HepG2 (cell line): ENCODE results near the gene TFB1M. TPM values are rescaled to one million over a fixed set of nuclear protein-coding genes. Genes with fewer than 3 reads are reported as not detected.

Experiments
- ATAC-seq: fragments of 200-7000 bp; cut with Tn5 transposase; 3 replicates; pipeline ENCODE4 v1.9.1; 2020; ENCODE audit warnings: mild to moderate bottlenecking, moderate library complexity
- BruUV-seq: library from RNA; stranded (reverse); fragments of 400-500 nt; replicated peaks from 2 replicates; lab custom pipeline; 2021; lab: Mats Ljungman, UMichigan
- CTCF ChIA-PET: fragments of 300-600 bp; formaldehyde crosslinking; extraction: SDS; loops from one replicate; lab custom pipeline; 2021; ENCODE audit warnings: low total read pairs, inconsistent platforms, low intra/inter-chr PET ratio; lab: Yijun Ruan, JAX
- POLR2A ChIA-PET: fragments of 350-600 bp; sonication (Branson Sonifier 250); formaldehyde crosslinking; loops from one replicate; lab custom pipeline; 2020; ENCODE audit warnings: antibody characterized with exemption, inconsistent platforms; lab: Yijun Ruan, JAX
- DNase-seq: peaks from one replicate; pipeline ENCODE4 v3.0.0-alpha.2; 2015; ENCODE audit warnings: low spot score
- FAIRE-seq: peaks from 3 replicates; lab custom pipeline; 2011; peaks lifted over from hg19 to GRCh38; lab: Jason Lieb, UNC
- H2AFZ ChIP-seq: one replicate; pipeline ENCODE4 v1.6.1; 2011; ENCODE audit warnings: low read length, inconsistent platforms
- H3K27ac ChIP-seq: fragments of 300-600 bp; 3 replicates; pipeline ENCODE4 v1.8.0; 2011; ENCODE audit warnings: mixed run types, mild to moderate bottlenecking, mixed read lengths, low read length, inconsistent platforms; ENCODE audit not compliant: insufficient read depth; ENCODE audit errors: extremely low read length
- H3K27me3 ChIP-seq, 2 experiments: fragments of 200-600 bp in 1 of 2; 2 replicates in 1 of 2; 3 replicates in 1 of 2; pipeline versions ENCODE4 v1.6.0 to v1.8.0; 2011; ENCODE audit warnings: low read length in 2 of 2, mild to moderate bottlenecking in 2 of 2, moderate library complexity in 2 of 2, inconsistent platforms in 1 of 2; ENCODE audit not compliant: insufficient read depth in 2 of 2, control insufficient read depth in 1 of 2
- H3K36me3 ChIP-seq, 2 experiments: fragments of 200-600 bp in 1 of 2; replicated peaks in 1 of 2; 2 replicates in 1 of 2; 3 replicates in 1 of 2; pipeline versions ENCODE4 v1.5.1 to v1.8.0; 2011; ENCODE audit warnings: low read length in 2 of 2, inconsistent platforms in 1 of 2; ENCODE audit not compliant: insufficient read depth in 2 of 2, control insufficient read depth in 1 of 2
- H3K4me1 ChIP-seq: 2 replicates; pipeline ENCODE4 v1.5.1; 2012; ENCODE audit warnings: low read length, inconsistent platforms; ENCODE audit not compliant: insufficient read depth
- H3K4me2 ChIP-seq: 2 replicates; pipeline ENCODE4 v1.6.0; 2011; ENCODE audit warnings: low read depth, low read length, inconsistent platforms
- H3K4me3 ChIP-seq, 3 experiments: fragments of 200-600 bp in 1 of 3; sonication (generic), shearing (Covaris generic) in 1 of 3; replicated peaks in 1 of 3; 2 replicates each; pipeline ENCODE4 v1.5.1; 2011 to 2016; ENCODE audit warnings: low read length in 3 of 3, inconsistent platforms in 2 of 3, low read depth in 2 of 3, mild to moderate bottlenecking in 2 of 3, control low read depth in 1 of 3, mixed read lengths in 1 of 3; ENCODE audit not compliant: insufficient read depth in 1 of 3
- H3K79me2 ChIP-seq: one replicate; pipeline ENCODE4 v1.6.1; 2011; ENCODE audit warnings: low read length, inconsistent platforms; ENCODE audit not compliant: insufficient read depth
- H3K9ac ChIP-seq: 2 replicates; pipeline ENCODE4 v1.6.0; 2011; ENCODE audit warnings: mild to moderate bottlenecking, low read depth, low read length, inconsistent platforms; ENCODE audit not compliant: insufficient read depth
- H3K9me3 ChIP-seq: 2 replicates; pipeline ENCODE4 v1.5.1; 2012; ENCODE audit warnings: mild to moderate bottlenecking, low read length
- H4K20me1 ChIP-seq: 2 replicates; pipeline ENCODE4 v1.6.0; 2011; ENCODE audit warnings: inconsistent platforms, mild to moderate bottlenecking, low read length, moderate library complexity; ENCODE audit not compliant: insufficient read depth
- FOXK1 ChIP-seq: sonication (generic); formaldehyde crosslinking; IDR thresholded peaks from 2 replicates; pipeline ENCODE4 v1.4.0; 2020; ENCODE audit warnings: low read depth, missing genetic modification reagents, borderline replicate concordance
- GATAD2A ChIP-seq: IDR thresholded peaks from 2 replicates; pipeline ENCODE4 v1.6.1; 2016
- HNRNPK ChIP-seq: fragments of 200-400 bp; formaldehyde crosslinking; IDR thresholded peaks from 2 replicates; pipeline ENCODE4 v1.6.1; 2018; ENCODE audit warnings: low read length, low read depth, moderate library complexity, mild to moderate bottlenecking; ENCODE audit not compliant: poor library complexity, severe bottlenecking
- KAT2B ChIP-seq: fragments of 150-350 bp; IDR thresholded peaks from 2 replicates; pipeline ENCODE4 v1.6.1; 2014; ENCODE audit warnings: low read depth, low read length, borderline replicate concordance
- KDM5B ChIP-seq: sonication (generic); formaldehyde crosslinking; IDR thresholded peaks from 2 replicates; pipeline ENCODE4 v1.4.0; 2020; ENCODE audit warnings: missing genetic modification reagents, mild to moderate bottlenecking, borderline replicate concordance
- NFYC ChIP-seq: IDR thresholded peaks from 2 replicates; pipeline ENCODE4 v1.6.1; 2016; ENCODE audit warnings: missing genetic modification reagents, missing compliant biosample characterization
- NR2C2 ChIP-seq: sonication (generic); formaldehyde crosslinking; IDR thresholded peaks from 2 replicates; pipeline ENCODE4 v1.4.0; 2020; ENCODE audit warnings: missing genetic modification reagents, mild to moderate bottlenecking, moderate library complexity, borderline replicate concordance
- PHF5A ChIP-seq: IDR thresholded peaks from one replicate; pipeline ENCODE4 v1.6.1; 2018; ENCODE audit warnings: low read depth, missing genetic modification reagents; ENCODE audit not compliant: unreplicated experiment
- RARA ChIP-seq: IDR thresholded peaks from 2 replicates; pipeline ENCODE4 v1.6.1; 2016; ENCODE audit warnings: missing genetic modification reagents, missing compliant biosample characterization
- RFX1 ChIP-seq: fragments of 450-650 bp; IDR thresholded peaks from 2 replicates; pipeline ENCODE4 v1.6.1; 2017
- TCF7 ChIP-seq: sonication (generic); IDR thresholded peaks from 2 replicates; pipeline ENCODE4 v1.6.1; 2016; ENCODE audit warnings: antibody characterized with exemption, low read depth
- ZBTB42 ChIP-seq: sonication (generic); formaldehyde crosslinking; IDR thresholded peaks from 2 replicates; pipeline ENCODE4 v1.5.0; 2020; ENCODE audit warnings: mild to moderate bottlenecking, missing genetic modification reagents
- ZBTB49 ChIP-seq: sonication (generic); formaldehyde crosslinking; IDR thresholded peaks from 2 replicates; pipeline ENCODE4 v1.4.0; 2020; ENCODE audit warnings: missing genetic modification reagents, borderline replicate concordance
- ZFP1 ChIP-seq: IDR thresholded peaks from 2 replicates; pipeline ENCODE4 v1.6.1; 2016
- ZIK1 ChIP-seq: sonication (generic); formaldehyde crosslinking; IDR thresholded peaks from 2 replicates; pipeline ENCODE4 v1.5.0; 2020; ENCODE audit warnings: mild to moderate bottlenecking, low read depth, missing genetic modification reagents, borderline replicate concordance
- ZSCAN29 ChIP-seq: sonication (generic); formaldehyde crosslinking; conservative IDR thresholded peaks from 2 replicates; pipeline ENCODE4 v1.4.0; 2020; ENCODE audit warnings: mild to moderate bottlenecking, missing genetic modification reagents
- WGBS: methylation state at CpG from one replicate; pipeline ENCODE4 v1.1.6; 2017; ENCODE audit warnings: low lambda C conversion rate; 5-methylcytosine and 5-hydroxymethylcytosine counted together
- in situ Hi-C: cut with HindIII; loops from 2 replicates; pipeline ENCODE4 v1.10.0; 2017; ENCODE audit warnings: low pct_unique_long_range_greater_than_20kb; ENCODE audit not compliant: extremely low pct_ligation_motif_present
- intact Hi-C: fragments of 100-400 bp; cut with micrococcal nuclease; formaldehyde crosslinking; loops from one replicate; pipeline ENCODE4 v1.10.0; 2022; ENCODE audit not compliant: unreplicated experiment
- polyA plus RNA-seq, 8 experiments: library from polyadenylated mRNA; depleted of rRNA in 3 of 8; stranded (reverse) in 7 of 8; unstranded in 1 of 8; fragments of >200 nt; fragmentation: Illumina TruSeq in 4 of 8; extraction: Trizol in 4 of 8; gene quantifications; 2 replicates each; pipeline versions ENCODE4 v1.2.1 to v1.2.3, GENCODE V29; 2011 to 2016; ENCODE audit warnings: low read depth in 4 of 8, missing spikeins in 1 of 8, mixed read lengths in 1 of 8; ENCODE audit not compliant: insufficient read depth in 1 of 8
- total RNA-seq, 5 experiments: library from RNA; depleted of rRNA; stranded (reverse); fragments of >200 nt; fragmentation: Illumina TruSeq; extraction: Trizol; gene quantifications; 2 replicates each; pipeline ENCODE4 v1.2.3, GENCODE V29; 2016; ENCODE audit warnings: low read depth in 1 of 5
- TF ChIP-seq, protein P1 (sequence below): sonication (generic); formaldehyde crosslinking; IDR thresholded peaks from 2 replicates; pipeline ENCODE4 v1.4.0; 2020; ENCODE audit warnings: missing genetic modification reagents, borderline replicate concordance

TFB1M gene
- total and polyA plus RNA-seq, 2 of the 13 experiments (the other 11 are each of a cell fraction or from before 2014, with no cell fraction given): 91.4 to 122 TPM

DNA sequence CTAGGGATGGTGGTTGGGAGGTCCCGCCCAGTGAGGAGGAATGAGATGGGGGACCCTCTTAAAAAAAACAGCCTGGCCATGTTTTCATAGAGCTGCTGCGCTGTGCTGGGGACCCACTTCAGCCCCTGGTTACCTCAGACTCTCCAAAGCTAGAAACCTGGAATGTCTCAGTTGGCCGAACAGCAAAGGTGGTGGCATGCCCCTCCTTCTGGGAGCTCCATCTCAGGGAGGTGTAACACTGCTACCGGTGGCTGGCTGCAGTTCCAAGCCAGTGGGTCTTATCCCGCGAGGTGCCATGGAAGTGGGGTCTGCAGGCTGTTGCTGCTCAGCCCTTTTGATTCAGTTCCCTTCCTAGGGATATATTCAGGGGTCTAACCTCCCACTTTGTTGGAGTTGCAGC, 35.7 kb upstream of the TFB1M start:
- no peaks in the 10 kb centered on the region for H3K36me3 ChIP-seq
- 97% methylated on average over 6 of the region's 6 CpGs for WGBS
- no peak for ATAC-seq
- no peak overlapping the region for H3K27ac ChIP-seq
- H3K4me2 ChIP-seq: no peak overlapping the region
- DNase-seq: no peak
- peaks cover 54% of the 10 kb centered on the region for H3K9me3 ChIP-seq
- no peaks in the 10 kb centered on the region for H3K27me3 ChIP-seq
- no peaks in the 10 kb centered on the region for H4K20me1 ChIP-seq
- TF ChIP-seq ZBTB49 (CRISPR knock-in tag): no peak
- no peak for TF ChIP-seq HNRNPK
- no peak for TF ChIP-seq RARA (CRISPR knock-in tag)
- no peak for TF ChIP-seq NFYC
- TF ChIP-seq KAT2B: no peak
- no peak for TF ChIP-seq PHF5A (CRISPR knock-in tag)
- no peak for TF ChIP-seq ZIK1 (CRISPR knock-in tag)
- TF ChIP-seq, protein P1, sequence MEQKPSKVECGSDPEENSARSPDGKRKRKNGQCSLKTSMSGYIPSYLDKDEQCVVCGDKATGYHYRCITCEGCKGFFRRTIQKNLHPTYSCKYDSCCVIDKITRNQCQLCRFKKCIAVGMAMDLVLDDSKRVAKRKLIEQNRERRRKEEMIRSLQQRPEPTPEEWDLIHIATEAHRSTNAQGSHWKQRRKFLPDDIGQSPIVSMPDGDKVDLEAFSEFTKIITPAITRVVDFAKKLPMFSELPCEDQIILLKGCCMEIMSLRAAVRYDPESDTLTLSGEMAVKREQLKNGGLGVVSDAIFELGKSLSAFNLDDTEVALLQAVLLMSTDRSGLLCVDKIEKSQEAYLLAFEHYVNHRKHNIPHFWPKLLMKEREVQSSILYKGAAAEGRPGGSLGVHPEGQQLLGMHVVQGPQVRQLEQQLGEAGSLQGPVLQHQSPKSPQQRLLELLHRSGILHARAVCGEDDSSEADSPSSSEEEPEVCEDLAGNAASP: no peak
- TF ChIP-seq NR2C2 (CRISPR knock-in tag): no peak
- TF ChIP-seq ZBTB42 (CRISPR knock-in tag): no peak
- no peak for TF ChIP-seq ZSCAN29 (CRISPR knock-in tag)
- TF ChIP-seq RFX1: no peak
- TF ChIP-seq GATAD2A (CRISPR knock-in tag): no peak
- no peak for TF ChIP-seq TCF7
- TF ChIP-seq ZFP1 (CRISPR knock-in tag): no peak
- no peak for TF ChIP-seq FOXK1 (CRISPR knock-in tag)
- TF ChIP-seq KDM5B: no peak
- intact Hi-C loops (no loop called here), in situ Hi-C loops (loop anchor here (5.0 kb wide), 1 partner anchor 32 kb away; no protein-coding TSS in a partner anchor)
- H3K79me2 ChIP-seq: no peaks in the 10 kb centered on the region
- BruUV-seq: no TSS peak
- peaks cover 19% of the 10 kb centered on the region for H3K4me1 ChIP-seq
- H3K9ac ChIP-seq: no peak overlapping the region
- no peak overlapping the region for H3K4me3 ChIP-seq
- no peak for FAIRE-seq
- POLR2A ChIA-PET: no interaction called here
- CTCF ChIA-PET: no interaction called here
- no peak overlapping the region for H2AFZ ChIP-seq
